ENCODE measurements around the gene DSE.

The DSE gene

GRCh38 chr6:116384727-116385458 lies 14.1 kb downstream of the DSE start:
- H3K4me3 ChIP-seq (ENCODE audit: low read depth, low read length), result no peak overlapping the region
- DNase-seq (ENCODE audit: low read depth, low spot score), result no peak
- in situ Hi-C loops (cut with HindIII; ENCODE audit: low sequenced_read_pairs), result no loop called here
- no peak for TF ChIP-seq CTCF (IDR thresholded peaks at IDR 0.05; ENCODE audit: low read depth, low read length)

- TF ChIP-seq CTCF (IDR thresholded peaks at IDR 0.05; ENCODE audit: low read depth, low read length), result no peak
- in situ Hi-C loops (cut with HindIII; ENCODE audit: low sequenced_read_pairs), result no loop called here
- peak; percentile 78 for DNase-seq (ENCODE audit: low read depth, low spot score)
- no peak overlapping the region for H3K4me3 ChIP-seq (ENCODE audit: low read depth, low read length)
Observed at GRCh38 chr6:116385459-116385802, 14.7 kb downstream of the DSE start.

- in situ Hi-C loops (cut with HindIII; ENCODE audit: low sequenced_read_pairs), result no loop called here
- H3K4me3 ChIP-seq (ENCODE audit: low read depth, low read length), result no peak overlapping the region
- TF ChIP-seq CTCF (IDR thresholded peaks at IDR 0.05; ENCODE audit: low read depth, low read length), result no peak
- no peak for DNase-seq (ENCODE audit: low read depth, low spot score)
Observed at GRCh38 chr6:116385921-116386320, 15.2 kb downstream of the DSE start.

- DNase-seq (ENCODE audit: low read depth, low spot score), result peak; percentile 52
- no peak for TF ChIP-seq CTCF (IDR thresholded peaks at IDR 0.05; ENCODE audit: low read depth, low read length)
- in situ Hi-C loops (cut with HindIII; ENCODE audit: low sequenced_read_pairs), result no loop called here
- H3K4me3 ChIP-seq (ENCODE audit: low read depth, low read length), result no peak overlapping the region
Observed at GRCh38 chr6:116386581-116387299, 16.0 kb downstream of the DSE start.

GRCh38 chr6:116387374-116387773 lies 16.6 kb downstream of the DSE start:
- no peak for TF ChIP-seq CTCF (IDR thresholded peaks at IDR 0.05; ENCODE audit: low read depth, low read length)
- no peak overlapping the region for H3K4me3 ChIP-seq (ENCODE audit: low read depth, low read length)
- in situ Hi-C loops (cut with HindIII; ENCODE audit: low sequenced_read_pairs), result no loop called here
- peak; percentile 47 for DNase-seq (ENCODE audit: low read depth, low spot score)

- no peak for DNase-seq (ENCODE audit: low read depth, low spot score)
- no peak overlapping the region for H3K4me3 ChIP-seq (ENCODE audit: low read depth, low read length)
- in situ Hi-C loops (cut with HindIII; ENCODE audit: low sequenced_read_pairs), result no loop called here
- TF ChIP-seq CTCF (IDR thresholded peaks at IDR 0.05; ENCODE audit: low read depth, low read length), result no peak
Observed at GRCh38 chr6:116388924-116389323, 18.2 kb downstream of the DSE start.
